CD4-positive, alpha-beta T cell treated with Interferon gamma for 1 hour (primary cell): ENCODE data around the gene DAGLB.
A peak's percentile ranks its signal among the peaks of the same experiment; 100 is the strongest.
"Not testable (repeated sequence)": the region's sequence is repeated elsewhere in the genome, so short reads cannot be mapped to it uniquely, and the experiment has no call there.

Source experiments
- DNase-seq: peaks from one replicate; pipeline ENCODE4 v3.0.0-alpha.2; 2020

Gene DAGLB

DNA sequence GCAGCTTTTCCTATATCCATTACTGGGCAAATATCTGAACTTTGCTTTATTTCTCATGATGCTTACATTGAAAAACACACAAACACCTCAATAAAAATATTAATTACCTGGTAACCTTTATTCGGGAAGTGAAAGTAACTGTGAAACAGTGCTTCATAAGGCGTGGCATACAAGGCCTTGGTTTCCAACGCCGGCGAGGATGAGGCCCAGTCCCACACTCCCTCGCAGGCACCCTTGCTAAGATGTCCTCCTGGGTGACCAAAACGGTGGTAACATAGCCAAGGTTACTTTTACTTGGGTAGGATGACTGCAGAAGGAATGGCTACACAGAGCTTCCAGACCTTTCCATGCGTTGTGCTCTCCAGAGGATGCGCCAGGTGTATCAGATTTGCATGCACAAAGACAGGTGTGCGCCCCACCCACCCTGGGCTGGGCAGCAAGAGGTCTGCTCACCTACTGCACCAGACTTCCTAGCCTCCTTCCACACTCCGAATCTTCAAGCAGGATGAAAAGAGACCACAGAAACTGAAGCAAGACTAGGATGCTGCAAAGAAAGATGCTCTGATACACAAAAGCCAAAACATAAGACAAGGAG is 13.3 kb upstream of the DAGLB start:
- no peak for DNase-seq

DNA sequence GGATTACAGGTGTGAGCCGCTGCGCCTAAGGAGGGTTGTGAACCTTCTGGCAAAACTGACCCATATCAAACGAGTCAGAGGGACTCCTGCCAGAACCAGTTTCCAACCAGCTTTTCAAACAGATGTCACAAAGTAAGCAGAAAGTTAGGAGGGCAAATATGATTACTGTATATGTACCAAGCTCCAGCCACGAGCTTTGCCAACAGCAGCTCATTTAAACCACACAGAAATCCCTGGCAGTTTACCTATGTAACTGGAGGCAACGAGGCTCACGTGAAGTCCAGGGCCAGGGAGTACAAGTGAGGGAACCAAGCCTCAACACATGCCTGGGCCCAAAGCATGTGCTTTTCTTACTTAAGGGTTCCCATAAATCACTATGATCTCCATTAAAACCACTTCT is 12.5 kb upstream of the DAGLB start:
- no peak for DNase-seq

DNA sequence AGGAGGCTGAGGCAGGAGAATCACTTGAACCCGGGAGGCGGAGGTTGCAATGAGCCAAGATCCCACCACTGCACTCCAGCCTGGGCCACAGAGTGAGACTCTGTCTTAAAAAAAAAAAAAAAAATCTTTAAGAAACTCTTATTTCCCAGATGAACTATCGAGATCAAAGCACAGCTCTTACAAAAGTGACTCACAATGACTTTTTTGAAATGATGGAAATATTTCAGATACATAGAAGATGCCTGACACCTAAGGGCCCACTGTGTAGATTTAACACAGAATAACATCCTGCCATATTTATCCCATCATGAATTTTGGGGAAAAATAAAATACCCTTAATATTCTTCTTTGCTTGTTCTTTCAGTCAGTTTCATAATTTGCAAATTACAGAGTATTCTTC is 10.9 kb upstream of the DAGLB start:
- DNase-seq, result not testable (repeated sequence)

DNA sequence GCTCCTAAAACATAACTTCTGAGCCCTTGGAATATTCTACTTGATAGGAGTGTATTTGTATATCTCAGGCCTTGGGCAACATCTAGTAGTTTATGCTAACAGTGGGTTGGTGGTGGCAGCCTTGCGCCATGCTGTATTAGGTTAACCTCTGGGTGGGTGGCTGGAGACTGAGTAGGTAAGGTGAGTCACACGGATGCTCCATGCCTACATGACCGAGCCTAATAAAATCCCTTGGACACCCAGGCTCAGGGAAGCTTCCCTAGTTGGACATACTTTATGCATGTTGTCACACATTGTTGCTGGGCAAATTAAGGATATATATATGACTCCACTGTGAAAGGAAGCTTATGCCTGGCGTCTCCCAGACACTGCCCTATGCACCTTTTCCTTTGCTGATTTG is 6.0 kb upstream of the DAGLB start:
- no peak for DNase-seq

DNA sequence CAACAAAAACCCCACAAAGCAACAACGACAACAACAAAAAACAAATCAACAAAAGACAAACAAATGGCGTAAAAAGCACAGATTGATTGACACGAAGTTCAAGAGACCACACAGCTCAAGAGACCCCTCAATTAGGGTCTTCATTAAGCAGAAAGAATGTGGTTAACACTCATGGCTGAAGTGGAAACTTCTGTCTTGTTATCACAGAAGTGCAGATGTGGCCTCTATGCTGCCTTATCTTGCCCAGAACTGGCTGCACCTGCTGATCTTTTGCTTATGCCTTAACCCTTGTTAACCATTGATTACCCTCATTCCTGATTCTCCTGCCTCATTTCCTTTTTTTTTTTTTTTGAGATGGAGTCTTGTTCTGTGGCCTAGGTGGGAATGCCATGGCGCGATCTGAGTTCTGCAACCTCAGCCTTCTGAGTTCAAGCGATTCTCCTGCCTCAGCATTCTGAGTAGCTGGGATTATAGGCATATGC is 3.5 kb upstream of the DAGLB start:
- no peak for DNase-seq

DNA sequence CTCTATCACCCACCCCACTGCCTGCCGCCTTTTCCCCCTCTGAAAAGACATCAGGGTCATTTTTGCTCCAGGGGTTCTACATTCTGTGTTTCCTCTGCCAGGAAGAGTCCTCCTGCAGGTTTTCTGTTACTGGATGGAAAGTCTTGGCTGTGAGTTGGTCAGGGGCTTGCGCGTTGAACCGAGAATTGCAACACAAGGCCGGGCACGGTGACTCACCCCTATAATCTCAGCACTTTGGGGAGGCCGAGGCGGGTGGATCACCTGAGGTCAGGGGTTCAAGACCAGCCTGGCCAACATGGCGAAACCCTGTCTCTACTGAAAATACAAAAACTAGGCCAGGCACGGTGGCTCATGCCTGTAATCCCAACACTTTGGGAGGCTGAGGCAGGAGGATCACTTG is 2.8 kb upstream of the DAGLB start:
- not testable (repeated sequence) for DNase-seq

DNA sequence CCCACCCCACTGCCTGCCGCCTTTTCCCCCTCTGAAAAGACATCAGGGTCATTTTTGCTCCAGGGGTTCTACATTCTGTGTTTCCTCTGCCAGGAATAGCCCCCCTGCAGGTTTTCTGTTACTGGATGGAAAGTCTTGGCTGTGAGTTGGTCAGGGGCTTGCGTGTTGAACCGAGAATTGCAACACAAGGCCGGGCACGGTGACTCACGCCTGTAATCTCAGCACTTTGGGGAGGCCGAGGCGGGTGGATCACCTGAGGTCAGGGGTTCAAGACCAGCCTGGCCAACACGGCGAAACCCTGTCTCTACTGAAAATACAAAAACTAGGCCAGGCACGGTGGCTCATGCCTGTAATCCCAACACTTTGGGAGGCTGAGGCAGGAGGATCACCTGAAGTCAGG is 2.1 kb upstream of the DAGLB start:
- not testable (repeated sequence) for DNase-seq

DNA sequence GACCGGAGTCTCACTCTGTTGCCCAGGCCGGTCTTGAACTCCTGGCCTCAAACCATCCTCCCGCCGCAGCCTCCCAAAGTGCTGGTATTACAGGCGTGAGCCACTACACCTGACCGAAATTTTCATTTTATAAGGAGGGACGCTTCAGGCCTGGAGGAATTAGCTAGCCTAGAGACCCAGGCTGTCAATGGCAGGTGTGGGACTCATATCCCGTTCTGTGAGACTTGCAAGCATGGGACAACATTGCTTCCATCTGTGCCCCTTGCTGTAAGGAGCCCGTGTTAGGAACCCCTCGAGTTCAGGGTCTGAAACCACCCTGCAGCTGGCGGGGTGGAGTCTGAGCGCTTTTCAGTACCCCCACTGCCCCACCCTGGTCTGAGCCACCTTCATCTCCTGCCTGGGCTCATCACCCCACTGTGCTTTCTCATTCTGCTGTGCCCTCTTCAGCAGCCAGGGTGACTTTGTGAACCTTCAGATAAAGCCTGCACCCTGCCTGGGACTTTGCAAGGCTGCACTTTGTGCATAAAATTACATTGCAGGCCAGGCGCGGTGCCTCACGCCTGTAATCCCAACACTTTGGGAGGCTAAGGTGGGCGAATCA is 1.3 kb upstream of the DAGLB start:
- DNase-seq, result no peak

DNA sequence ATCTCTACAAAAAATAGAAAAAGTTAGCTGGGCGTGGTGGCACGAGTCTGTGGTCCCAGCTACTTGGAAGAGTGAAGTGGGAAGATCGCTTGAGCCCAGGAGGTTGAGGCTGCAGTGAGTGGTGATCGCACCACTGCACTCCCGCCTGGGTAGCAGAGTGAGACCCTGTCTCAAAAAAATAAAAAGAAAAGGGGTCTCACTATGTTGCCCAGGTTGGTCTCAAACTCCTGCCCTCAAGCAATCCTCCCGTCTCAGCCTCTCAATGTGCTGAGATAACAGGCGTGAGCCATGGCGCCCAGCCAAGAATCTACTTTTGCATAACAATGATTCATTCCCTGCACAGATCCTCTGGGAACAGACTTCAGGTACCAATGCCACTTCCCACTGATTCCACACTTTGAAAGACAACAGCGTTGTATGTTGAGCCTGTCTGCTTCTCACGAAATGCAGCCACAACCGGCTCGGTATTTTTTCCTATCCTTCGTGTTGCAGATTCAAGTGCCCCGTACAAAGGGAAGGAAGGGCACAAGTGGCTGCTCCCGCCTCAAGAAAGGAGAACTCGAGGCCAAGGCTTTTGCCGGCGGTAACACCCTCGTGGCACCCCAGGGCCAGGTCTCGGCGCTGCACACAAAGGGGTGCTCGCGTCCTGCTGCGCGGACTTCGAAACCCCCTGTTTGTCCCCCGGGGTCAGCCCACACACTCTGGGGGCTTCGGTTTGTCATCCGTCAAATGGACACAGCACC is 745 bp downstream of the DAGLB start:
- DNase-seq, result peak; percentile 33

DNA sequence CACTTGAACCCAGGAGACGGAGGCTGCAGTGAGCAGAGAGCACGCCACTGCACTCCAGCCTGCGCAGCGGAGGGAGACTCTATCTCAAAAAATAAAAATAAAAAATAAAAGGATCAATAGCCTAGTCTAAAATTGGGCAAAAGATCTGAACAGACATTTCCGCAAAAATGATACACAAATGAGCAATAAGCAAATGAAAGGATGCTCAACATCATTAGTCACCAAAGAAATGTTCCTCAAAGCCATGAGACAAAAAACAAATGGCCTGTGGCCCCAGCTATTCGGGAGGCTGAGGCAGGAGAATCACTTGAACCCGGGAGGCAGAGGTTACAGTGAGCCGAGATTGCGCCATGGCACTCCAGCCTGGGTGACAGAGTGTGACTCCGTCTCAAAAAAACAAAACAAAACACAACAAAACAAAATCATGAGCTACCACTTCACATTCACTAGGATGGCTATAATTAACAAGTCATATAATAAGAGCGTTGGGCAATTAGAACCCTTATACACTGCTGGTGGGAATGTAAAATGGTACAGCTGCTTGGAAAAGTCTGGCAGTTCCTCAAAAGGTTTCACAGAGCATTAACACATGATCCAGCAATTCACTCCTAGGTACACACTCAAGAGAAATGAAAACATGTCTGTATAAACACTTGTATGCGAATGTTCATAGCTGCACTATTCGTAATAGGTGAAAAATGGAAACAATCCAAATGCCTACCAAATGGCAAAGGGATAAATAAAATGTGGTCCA is 3.1 kb downstream of the DAGLB start:
- no peak for DNase-seq

DNA sequence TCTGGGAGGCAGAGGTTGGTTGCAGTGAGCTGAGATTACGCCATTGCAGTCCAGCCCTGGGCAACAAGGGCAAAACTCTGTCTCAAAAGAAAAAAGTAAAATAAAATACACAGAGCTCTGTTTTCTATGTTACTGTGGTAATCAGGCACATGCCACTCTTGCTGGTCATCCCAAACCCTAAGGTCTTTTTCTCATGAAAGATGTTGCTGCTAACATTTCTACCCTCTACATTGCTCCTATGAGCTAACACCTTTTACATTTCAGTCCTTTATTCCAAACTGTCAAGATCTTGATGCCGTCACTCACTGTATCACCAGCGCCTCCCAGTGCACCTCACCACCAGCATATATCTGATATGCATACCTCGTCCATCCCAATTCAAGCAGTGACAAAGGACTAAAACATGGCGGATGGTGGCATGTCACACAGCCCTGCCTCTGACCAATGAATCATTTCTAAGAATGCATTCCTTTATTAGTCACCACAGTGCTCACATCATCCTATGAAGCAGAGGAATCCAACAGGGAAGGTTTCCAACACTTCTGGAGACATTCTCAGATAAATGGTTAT is 4.3 kb downstream of the DAGLB start:
- no peak for DNase-seq

DNA sequence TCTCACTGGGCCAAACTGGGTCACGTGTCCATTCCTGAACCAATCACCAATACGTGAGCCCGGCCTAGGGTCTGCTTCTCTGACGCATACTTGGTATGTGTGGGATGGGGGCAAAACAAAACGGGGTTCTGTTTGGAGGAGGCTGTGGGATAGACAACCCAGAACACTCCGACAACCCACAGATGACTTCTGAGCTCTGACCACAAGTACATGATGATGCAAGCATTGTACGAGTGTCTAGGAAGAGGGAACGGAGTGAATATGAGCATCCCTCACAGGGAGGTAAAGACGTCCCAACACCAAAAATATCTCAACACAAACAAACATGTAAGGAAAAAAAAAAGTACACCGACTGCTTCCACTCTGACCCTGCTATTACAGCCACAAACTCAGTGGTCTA is 5.6 kb downstream of the DAGLB start:
- DNase-seq, result no peak

DNA sequence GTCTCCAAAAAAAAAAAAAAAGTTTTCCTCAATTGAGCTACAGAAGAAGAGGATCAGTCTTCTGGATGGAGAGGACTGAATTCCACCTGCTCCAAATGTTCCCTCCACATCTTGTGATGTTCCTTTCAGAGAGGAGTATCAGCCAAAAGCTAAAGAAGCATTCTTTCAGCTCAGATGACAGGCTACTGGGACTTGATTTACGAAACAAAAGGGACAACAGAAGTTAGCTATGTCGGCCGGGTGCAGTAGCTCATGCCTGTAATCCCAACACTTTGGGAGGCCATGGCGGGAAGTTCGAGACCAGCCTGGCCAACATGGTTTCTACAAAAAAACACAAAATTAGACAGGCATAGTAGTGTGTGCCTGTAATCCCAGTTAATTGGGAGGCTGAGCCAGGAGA is 7.4 kb downstream of the DAGLB start:
- DNase-seq, result no peak

DNA sequence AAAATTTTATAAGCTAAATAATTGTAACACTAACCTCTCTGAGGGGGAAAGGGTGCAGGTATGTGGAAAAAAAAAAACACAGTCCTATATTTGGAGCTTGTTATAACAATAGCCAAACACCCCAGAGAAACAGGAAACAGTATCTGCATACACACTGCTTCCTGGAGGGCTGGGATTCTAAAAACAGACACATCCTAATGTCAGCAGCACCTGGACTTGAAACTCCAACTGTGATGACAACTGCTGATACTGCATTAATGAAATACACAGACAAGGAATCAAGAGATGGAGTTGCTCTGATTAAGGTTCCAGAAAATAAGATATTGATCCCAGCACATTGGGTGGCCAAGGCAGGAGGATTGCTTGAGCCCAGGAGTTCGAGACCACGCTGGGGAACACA is 9.3 kb downstream of the DAGLB start:
- DNase-seq, result no peak

DNA sequence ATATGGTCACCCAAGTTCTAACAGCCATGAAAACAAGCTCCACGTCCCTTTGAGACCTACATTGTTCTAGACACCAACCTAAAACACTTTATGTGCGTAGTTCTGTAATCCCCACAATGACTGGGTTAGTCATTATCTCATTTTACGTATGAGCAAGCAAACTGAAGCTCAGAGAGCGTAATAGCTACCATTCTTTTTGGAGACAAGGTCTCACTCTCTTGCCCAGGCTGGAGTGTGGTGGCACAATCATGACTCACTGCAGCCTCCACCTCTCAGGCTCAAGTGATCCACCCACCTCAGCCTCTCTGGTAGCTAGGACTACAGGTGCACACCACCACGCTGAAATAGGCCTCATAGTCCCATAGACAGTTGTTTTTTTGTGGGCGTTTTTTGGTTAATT is 10.5 kb downstream of the DAGLB start:
- no peak for DNase-seq

DNA sequence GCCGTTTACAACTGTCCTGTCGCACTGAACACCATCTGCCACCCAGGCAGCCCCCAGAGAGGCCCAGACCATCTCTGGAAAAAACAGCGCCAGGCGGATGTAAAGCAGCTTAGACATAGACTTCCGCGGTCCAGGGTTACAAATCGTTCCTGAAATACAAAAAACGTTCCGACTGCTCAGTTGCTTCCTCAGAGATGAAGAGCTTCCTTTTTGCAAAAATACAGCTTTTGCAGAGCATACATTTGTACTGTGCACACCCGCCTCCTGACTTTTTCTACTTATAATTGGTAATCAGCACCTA is 11.4 kb downstream of the DAGLB start:
- DNase-seq, result no peak

DNA sequence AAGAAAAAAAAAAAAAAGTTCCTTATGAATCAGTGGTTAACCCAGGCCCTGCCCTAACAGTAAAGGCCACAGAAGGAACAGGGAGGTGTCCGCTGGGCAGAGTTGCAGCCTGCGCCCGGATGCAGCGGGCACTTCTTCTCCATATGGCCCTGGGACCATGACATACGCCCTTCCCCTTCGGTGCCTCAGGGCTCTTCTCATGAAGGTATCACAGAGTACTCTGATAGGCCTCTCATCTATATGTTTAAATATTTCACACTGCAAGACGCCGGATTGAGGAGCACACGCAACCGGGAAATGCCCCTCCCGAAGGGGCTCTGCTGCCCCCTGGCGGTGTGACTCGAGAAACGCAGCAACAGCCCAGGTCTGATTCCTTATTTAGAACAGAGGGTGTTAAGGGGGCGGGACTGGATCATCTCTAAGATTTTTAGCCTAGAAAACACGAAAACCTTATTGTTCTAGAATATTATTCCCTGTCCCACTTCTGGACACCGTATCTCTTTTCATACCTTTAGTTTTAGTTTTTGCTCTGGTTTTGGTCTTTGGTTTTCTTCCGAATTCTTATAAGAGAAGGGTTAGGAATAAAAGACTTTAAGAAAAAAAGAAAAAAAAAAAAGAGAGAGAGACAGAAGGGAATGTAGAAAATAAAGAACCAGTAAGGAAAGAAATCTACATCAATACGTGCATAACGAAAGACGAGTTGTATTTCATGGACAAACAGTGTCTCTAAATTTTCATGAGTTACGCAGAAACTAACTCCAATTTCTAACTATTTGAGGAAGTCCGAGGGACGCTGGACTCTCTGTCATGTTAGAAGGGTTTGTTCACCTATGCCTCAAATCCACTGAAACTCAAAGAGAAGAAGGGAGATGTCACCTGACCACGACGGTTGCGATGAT is 12.0 kb downstream of the DAGLB start:
- peak; percentile 83 for DNase-seq

DNA sequence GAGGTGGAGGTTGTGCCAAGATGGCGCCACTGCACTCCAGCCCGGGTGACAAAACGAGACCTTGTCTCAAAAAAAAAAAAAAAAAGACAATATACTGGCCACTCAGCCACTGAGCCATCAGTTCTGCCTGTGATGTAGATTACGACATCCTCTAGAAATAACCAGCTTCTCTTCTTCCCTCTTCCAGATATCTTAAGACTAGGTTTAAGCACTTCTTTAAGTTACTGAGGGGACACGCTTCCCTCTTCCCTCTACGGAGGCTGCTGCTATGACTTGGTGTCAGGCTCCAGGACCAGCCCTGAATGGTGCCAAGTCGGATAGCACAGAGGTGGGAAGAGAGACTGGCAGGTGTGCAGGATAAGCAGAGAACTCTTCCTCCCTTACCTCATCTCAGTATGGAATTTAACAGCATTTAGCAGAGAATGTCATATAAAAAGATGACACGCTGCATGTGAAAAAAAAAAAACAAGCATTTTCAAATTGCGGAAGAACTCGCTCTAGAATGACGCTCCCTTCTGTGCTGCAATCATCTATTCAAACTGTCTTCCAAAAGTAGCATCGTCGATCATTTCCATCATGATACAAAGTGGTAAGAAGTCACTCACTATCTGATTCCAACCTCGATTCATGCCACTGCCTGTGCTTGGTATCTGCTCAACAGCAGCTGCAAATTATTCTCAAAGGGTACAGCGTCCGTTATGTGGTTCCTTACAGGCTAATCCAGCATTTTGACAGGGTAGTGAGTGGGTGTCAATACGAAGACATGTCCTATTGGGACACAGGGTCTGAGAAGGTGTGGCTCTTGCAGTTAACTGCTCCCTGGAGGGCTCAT is 13.8 kb downstream of the DAGLB start:
- no peak for DNase-seq

DNA sequence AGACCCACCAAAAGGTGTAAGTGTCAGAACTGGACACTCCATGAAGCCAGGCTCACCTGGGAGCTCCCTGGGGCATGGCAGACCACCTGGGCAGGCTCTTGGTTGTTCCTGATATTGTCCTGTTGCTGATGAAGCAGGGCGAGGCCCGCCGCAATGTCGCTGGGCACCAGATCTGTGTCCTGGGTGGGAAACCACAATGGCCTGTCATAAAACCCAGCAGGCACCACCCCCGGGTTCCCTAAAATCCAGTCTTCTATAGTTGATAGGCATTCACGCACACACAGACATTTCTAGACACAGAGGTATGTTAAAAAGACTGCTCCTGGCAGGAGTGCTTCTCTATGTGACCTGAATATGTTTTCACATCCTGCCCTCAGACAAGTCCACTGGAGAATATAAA is 15.0 kb downstream of the DAGLB start:
- DNase-seq, result no peak

DNA sequence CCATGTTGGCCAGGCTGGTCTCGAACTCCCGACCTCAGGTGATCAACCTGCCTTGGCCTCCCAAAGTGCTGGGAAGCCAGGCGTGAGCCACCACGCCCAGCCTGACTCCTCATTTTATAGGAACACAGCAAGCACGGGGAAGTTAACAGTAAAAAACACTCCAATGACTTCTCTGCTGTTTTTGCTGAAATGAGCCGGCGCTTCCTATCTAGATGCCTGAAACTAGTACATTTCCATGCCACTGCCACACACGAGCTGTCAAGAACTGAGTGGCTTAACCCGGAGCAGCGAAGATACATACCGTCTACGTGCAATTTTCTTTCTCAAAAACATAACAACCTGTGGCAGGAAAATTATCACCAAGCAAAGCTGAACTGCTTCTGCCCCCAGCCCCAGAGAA is 16.8 kb downstream of the DAGLB start:
- DNase-seq, result no peak

DNA sequence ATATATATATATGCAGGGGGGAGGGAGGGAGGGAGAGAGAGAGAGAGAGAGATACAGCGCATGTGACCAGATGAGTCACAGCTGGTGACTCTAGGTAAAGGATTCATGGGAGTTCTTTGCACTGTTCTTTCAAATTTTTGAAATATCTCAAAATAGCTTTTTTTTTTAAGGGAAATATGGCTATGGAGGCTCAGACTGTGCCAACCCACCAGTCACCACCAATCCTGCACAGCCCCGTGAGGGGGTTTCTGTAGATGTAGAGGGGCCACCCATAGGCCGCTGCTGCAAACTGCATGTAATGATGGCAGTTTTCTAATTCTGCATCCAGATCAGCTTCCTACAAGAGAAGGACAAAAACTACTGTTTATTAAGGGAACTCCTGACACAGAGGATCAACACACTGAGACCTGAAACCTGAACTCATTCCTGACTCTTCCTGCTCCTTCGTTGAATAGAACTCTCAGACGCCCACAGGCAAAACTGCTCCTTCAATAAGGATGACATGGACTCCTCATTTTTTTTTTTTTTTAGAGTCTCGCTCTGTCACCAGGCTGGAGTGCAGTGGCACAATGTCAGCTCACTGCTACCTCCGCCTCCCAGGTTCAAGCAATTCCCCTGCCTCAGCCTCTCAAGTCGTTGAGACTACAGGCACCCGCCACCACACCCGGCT is 17.3 kb downstream of the DAGLB start:
- DNase-seq, result no peak
